WI38 (cell line): ENCODE results near the gene CD84.
"Not testable (repeated sequence)": the region's sequence is repeated elsewhere in the genome, so short reads cannot be mapped to it uniquely, and the experiment has no call there.

ENCODE experiments used
- H3K4me3 ChIP-seq: 2 replicates; pipeline ENCODE4 v1.5.1; 2011; ENCODE audit warnings: low read depth, mild to moderate bottlenecking, control low read depth, low read length
- CTCF ChIP-seq: IDR thresholded peaks from 2 replicates; pipeline ENCODE4 v1.5.1; 2012; ENCODE audit warnings: low read depth, mild to moderate bottlenecking, control low read depth, low read length

The CD84 gene

DNA sequence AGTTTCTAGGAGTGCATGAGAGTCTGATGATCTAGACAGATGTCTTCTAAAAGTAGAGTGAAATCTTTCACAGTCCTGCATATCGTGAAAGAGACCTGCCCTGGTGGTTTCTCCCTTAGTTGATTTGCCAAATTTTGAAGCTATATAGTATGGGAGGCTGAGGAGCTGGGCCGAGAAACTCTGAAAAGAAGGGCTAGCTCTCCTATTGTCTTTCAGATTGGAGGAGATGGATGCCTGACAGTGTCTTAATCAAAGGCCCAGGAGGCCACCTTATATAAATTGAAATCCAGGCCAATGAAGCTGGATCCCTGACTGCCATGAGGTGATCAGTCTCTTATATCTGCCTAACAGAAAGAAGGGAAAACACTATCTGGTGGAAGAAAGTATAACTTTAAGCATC is 18.4 kb upstream of the CD84 start:
- no peak for TF ChIP-seq CTCF
- no peak overlapping the region for H3K4me3 ChIP-seq

- no peak overlapping the region for H3K4me3 ChIP-seq
- no peak for TF ChIP-seq CTCF
Measured at GRCh38 chr1:160597051-160597450, 17.8 kb upstream of the CD84 start.

DNA sequence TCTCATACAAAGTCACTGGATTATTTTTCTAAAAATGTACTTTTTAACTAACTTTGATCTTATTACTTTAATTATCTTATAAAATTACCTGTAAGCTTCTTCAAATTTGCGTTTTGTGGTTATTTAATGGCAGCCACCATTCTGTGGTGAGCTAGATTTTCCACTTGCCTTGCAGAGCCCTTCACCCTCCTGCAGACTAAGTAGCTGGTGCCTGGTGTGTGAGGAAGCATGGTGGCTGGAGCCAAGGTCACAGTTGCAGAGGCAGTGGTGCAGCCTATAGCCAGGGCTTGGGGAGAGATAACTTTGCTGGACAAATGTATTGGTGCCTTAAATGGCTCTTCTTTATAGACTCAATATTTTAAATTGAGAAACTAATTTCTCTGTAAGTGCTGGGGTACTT is 11.2 kb upstream of the CD84 start:
- TF ChIP-seq CTCF = no peak
- H3K4me3 ChIP-seq = no peak overlapping the region

DNA sequence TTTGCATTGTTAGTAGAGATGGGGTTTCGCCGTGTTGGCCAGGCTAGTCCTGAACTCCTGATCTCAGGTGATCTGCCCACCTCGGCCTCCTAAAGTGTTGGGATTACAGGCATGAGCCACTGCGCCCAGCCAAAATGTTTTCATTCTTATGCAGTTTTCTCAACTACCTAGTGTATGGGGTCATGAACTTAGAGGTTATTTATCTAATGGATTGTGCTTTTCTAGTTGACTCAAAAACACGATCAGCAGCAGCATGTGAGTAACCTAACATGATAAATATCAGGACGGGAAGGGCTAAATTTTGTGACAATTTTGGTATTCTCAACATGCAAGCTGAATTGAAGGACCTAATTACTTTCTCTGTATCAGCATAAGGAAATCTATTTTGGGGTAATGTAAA is 9.2 kb upstream of the CD84 start:
- TF ChIP-seq CTCF = no peak
- no peak overlapping the region for H3K4me3 ChIP-seq

DNA sequence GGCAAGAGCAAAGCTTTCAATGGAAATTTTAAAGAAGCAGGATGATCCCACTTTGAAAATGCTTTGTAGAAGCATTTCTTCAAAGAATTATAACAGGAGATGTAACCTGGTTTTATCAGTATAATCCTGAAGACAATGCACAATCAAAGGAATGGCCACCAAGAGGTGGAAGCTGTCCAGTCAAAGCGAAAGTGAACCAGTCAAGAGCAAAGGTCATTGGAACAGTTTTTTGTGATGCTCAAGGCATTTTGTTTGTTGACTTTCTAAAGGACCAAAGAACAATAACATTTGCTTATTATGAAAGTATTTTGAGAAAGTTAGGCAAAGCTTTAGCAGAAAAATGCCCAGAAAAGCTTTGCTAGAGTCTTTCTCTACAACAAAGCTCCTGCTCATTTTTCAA is 5.5 kb upstream of the CD84 start:
- TF ChIP-seq CTCF = no peak
- H3K4me3 ChIP-seq = no peak overlapping the region

DNA sequence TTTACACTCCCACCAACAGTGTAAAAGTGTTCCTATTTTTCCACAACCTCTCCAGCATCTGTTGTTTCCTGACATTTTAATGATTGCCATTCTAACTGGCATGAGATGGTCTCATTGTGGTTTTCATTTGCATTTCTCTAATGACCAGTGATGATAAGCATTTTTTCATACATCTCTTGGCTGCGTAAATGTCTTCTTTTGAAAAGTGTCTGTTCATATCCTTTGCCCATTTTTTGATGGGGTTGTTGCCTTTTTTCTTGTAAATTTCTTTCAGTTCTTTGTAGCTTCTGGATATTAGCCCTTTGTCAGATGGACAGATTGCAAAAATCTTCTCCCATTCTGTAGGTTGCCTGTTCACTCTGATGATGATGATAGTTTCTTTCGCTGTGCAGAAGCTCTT is 3.7 kb upstream of the CD84 start:
- H3K4me3 ChIP-seq = not testable (repeated sequence)

GRCh38 chr1:160581961-160582360 is 2.7 kb upstream of the CD84 start:
- no peak overlapping the region for H3K4me3 ChIP-seq
- TF ChIP-seq CTCF = no peak

DNA sequence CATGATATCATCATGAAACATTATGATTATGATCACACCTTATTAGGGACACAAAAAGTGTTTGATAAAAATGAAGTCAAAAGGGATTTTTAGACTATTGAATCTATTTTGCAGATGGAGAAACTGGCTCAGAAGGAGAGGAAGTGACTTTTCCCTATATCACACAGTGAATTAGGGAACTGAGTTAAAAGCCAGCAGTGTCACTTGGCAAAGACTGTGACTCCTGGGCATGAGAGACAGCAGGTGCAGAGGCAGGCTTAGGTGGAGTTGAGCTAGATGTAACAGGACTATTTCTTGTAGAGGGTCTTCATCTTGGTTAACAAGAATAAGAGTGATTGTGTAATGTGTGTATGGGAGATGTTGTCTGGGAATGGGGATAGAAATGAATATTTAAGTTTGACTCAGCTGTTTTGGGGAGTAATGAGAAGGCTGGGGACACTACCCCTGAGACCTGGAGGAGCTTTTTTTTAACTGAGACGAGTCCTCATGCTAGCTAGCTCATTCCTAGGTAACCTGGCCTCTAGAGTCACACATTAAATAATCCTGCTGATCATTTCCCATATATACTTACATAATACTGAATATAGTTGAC is 1.0 kb upstream of the CD84 start:
- no peak for TF ChIP-seq CTCF
- H3K4me3 ChIP-seq = no peak overlapping the region
